GM23338 (cell line): Measurements from ENCODE around the gene PANK3. TPM values are rescaled to one million over a fixed set of nuclear protein-coding genes. Genes with fewer than 3 reads are reported as not detected.
A peak's percentile ranks its signal among the peaks of the same experiment; 100 is the strongest.

Experiments
- ATAC-seq: fragments of 200-7000 bp; cut with Tn5 transposase; 3 replicates; pipeline ENCODE4 v1.9.1; 2020
- DNase-seq: peaks from one replicate; pipeline ENCODE4 v3.0.0-alpha.2; 2015; ENCODE audit warnings: low spot score
- H2AFZ ChIP-seq: fragments of 200-600 bp; sonication (generic); 2 replicates; pipeline ENCODE4 v1.8.0; 2016; ENCODE audit warnings: antibody characterized with exemption, mild to moderate bottlenecking, moderate library complexity
- H3F3A ChIP-seq: fragments of 200-600 bp; sonication (generic); replicated peaks from 2 replicates; pipeline ENCODE4 v1.8.0; 2017; ENCODE audit warnings: antibody characterized with exemption, mixed run types, low read depth
- H3K27ac ChIP-seq: fragments of 200-600 bp; sonication (generic); 2 replicates; pipeline ENCODE4 v1.6.1; 2016; ENCODE audit warnings: low read depth
- H3K27me3 ChIP-seq: fragments of 200-600 bp; sonication (generic); 2 replicates; pipeline ENCODE4 v1.8.0; 2016; ENCODE audit warnings: mild to moderate bottlenecking, mixed run types, moderate library complexity; ENCODE audit not compliant: insufficient read depth
- H3K36me3 ChIP-seq: fragments of 200-600 bp; sonication (generic); 2 replicates; pipeline ENCODE4 v1.8.0; 2016; ENCODE audit warnings: mild to moderate bottlenecking; ENCODE audit not compliant: insufficient read depth
- H3K4me1 ChIP-seq: fragments of 200-600 bp; sonication (generic); 2 replicates; pipeline ENCODE4 v1.8.0; 2016; ENCODE audit warnings: mild to moderate bottlenecking, moderate library complexity; ENCODE audit not compliant: insufficient read depth
- H3K4me2 ChIP-seq: fragments of 200-600 bp; sonication (generic); 2 replicates; pipeline ENCODE4 v1.7.1; 2017; ENCODE audit warnings: mixed run types
- H3K4me3 ChIP-seq: fragments of 200-600 bp; sonication (generic); 2 replicates; pipeline ENCODE4 v1.6.1; 2016; ENCODE audit warnings: mixed run types
- H3K79me2 ChIP-seq: fragments of 200-600 bp; sonication (generic); replicated peaks from 2 replicates; pipeline ENCODE4 v1.8.0; 2017; ENCODE audit warnings: mild to moderate bottlenecking; ENCODE audit not compliant: insufficient read depth
- H3K9me2 ChIP-seq: fragments of 200-600 bp; sonication (generic); 2 replicates; pipeline ENCODE4 v1.8.0; 2017; ENCODE audit not compliant: insufficient read depth
- H4K20me1 ChIP-seq: fragments of 200-600 bp; sonication (generic); replicated peaks from 2 replicates; pipeline ENCODE4 v1.8.0; 2017; ENCODE audit warnings: mild to moderate bottlenecking; ENCODE audit not compliant: insufficient read depth
- H3K27ac Mint-ChIP-seq: 2 replicates; pipeline ENCODE4 v1.8.0; 2020; ENCODE audit warnings: inconsistent platforms, mild to moderate bottlenecking, moderate library complexity, mixed read lengths
- H3K27me3 Mint-ChIP-seq: 3 replicates; pipeline ENCODE4 v1.8.0; 2022; ENCODE audit warnings: low read depth, mild to moderate bottlenecking, moderate library complexity, mixed read lengths, inconsistent platforms; ENCODE audit not compliant: insufficient read depth, poor library complexity
- H3K36me3 Mint-ChIP-seq: 3 replicates; pipeline ENCODE4 v1.8.0; 2021; ENCODE audit warnings: low read depth, mild to moderate bottlenecking, inconsistent platforms, moderate library complexity, mixed read lengths
- H3K4me1 Mint-ChIP-seq: 3 replicates; pipeline ENCODE4 v1.8.0; 2020; ENCODE audit warnings: mild to moderate bottlenecking, inconsistent platforms, mixed read lengths
- H3K4me3 Mint-ChIP-seq: 3 replicates; pipeline ENCODE4 v1.8.0; 2021; ENCODE audit warnings: moderate library complexity, mild to moderate bottlenecking, inconsistent platforms, mixed read lengths
- H3K9me3 Mint-ChIP-seq: 3 replicates; pipeline ENCODE4 v1.8.0; 2020; ENCODE audit warnings: moderate library complexity, mild to moderate bottlenecking, inconsistent platforms, mixed read lengths
- CTCF ChIP-seq, 2 experiments: fragments of 200-600 bp in 1 of 2; sonication (generic) in 1 of 2; conservative IDR thresholded peaks; 2 replicates each; pipeline versions ENCODE4 v1.5.1 to v1.6.1; 2016 to 2017; ENCODE audit warnings: antibody characterized with exemption in 2 of 2, low read depth in 2 of 2, mild to moderate bottlenecking in 2 of 2, moderate library complexity in 1 of 2
- POLR2AphosphoS5 ChIP-seq: IDR thresholded peaks from 2 replicates; pipeline ENCODE4 v1.6.1; 2016; ENCODE audit warnings: antibody characterized with exemption, low read depth
- STAT1 ChIP-seq: IDR thresholded peaks from one replicate; pipeline ENCODE4 v1.6.1; 2016; ENCODE audit warnings: antibody characterized with exemption; ENCODE audit not compliant: unreplicated experiment
- ZNF114 ChIP-seq: fragments of 250-450 bp; sonication (Bioruptor Pico); IDR thresholded peaks from 2 replicates; pipeline ENCODE4 v1.5.0; 2020; ENCODE audit warnings: mild to moderate bottlenecking, moderate library complexity
- long read RNA-seq: library from polyadenylated mRNA; unstranded; transcript quantifications from one replicate; pipeline ENCODE4 v2.0.0, GENCODE V29; 2020; ENCODE audit not compliant: unreplicated experiment
- polyA plus RNA-seq: library from polyadenylated mRNA; unstranded; fragments of >200 nt; fragmentation: Nextera tagmentation; extraction: Ambion mirVana; gene quantifications from 2 replicates; pipeline ENCODE4 v1.2.1, GENCODE V29; 2016
- total RNA-seq: library from RNA; depleted of rRNA; stranded (reverse); fragments of >200 nt; shearing (Covaris generic); gene quantifications from 2 replicates; pipeline ENCODE4 v1.2.3, GENCODE V29; 2014; rRNA removed
- TF ChIP-seq, protein P1 (sequence below): IDR thresholded peaks from 2 replicates; pipeline ENCODE4 v1.6.1; 2016; ENCODE audit warnings: antibody characterized with exemption

The PANK3 gene
- total RNA-seq (91.6 and 101 TPM in 2 replicates), polyA plus RNA-seq (14.0 and 17.0 TPM in 2 replicates)
- long read RNA-seq, result 0 reads

- H3K27me3 ChIP-seq, result no peaks in the 10 kb centered on the region
- TF ChIP-seq CTCF (conservative IDR thresholded peaks at IDR 0.05; ENCODE audit: low read depth in 2 of 2), result 0 out of 4 replicates have a peak, but pooled peaks of 1 of the 2 experiments have one; percentile 0
- TF ChIP-seq POLR2AphosphoS5, result no peak
- peaks cover 8% of the 10 kb centered on the region for H3K9me2 ChIP-seq
- H4K20me1 ChIP-seq, result peaks cover 39% of the 10 kb centered on the region
- peak within 1 kb of the TSS; percentile 74; the same call in 1 of the 2 replicates for H2AFZ ChIP-seq
- H3F3A ChIP-seq, result no peaks in the 10 kb centered on the region
- peaks cover 4% of the 10 kb centered on the region for H3K27me3 Mint-ChIP-seq
- no peaks in the 10 kb centered on the region; the same call in 1 of the 2 replicates for H3K36me3 ChIP-seq
- peak within 1 kb of the TSS; percentile 93 for H3K4me3 ChIP-seq
- peak; percentile 70 for ATAC-seq
- H3K4me1 ChIP-seq, result peaks cover 37% of the 10 kb centered on the region
- H3K79me2 ChIP-seq, result peaks cover 52% of the 10 kb centered on the region
- peaks cover 37% of the 10 kb centered on the region; the same call in 2 of the 3 replicates for H3K4me1 Mint-ChIP-seq
- H3K4me2 ChIP-seq, result peak within 1 kb of the TSS; percentile 88
- peaks cover 3% of the 10 kb centered on the region; the same call in 1 of the 3 replicates for H3K9me3 Mint-ChIP-seq
- H3K27ac ChIP-seq, result peak within 1 kb of the TSS; percentile 90
- peak within 1 kb of the TSS; percentile 97 for H3K4me3 Mint-ChIP-seq
- H3K36me3 Mint-ChIP-seq, result peaks cover 24% of the 10 kb centered on the region; the same call in 2 of the 3 replicates
- H3K27ac Mint-ChIP-seq, result peak within 1 kb of the TSS; percentile 99
- peak; percentile 72 for DNase-seq
Observed at GRCh38 chr5:168578538-168579487, at the start of gene PANK3. Gene PANK3 (minus strand): TSS chr5:168579368. CDS start chr5:168579283, 85 bp downstream.

DNA sequence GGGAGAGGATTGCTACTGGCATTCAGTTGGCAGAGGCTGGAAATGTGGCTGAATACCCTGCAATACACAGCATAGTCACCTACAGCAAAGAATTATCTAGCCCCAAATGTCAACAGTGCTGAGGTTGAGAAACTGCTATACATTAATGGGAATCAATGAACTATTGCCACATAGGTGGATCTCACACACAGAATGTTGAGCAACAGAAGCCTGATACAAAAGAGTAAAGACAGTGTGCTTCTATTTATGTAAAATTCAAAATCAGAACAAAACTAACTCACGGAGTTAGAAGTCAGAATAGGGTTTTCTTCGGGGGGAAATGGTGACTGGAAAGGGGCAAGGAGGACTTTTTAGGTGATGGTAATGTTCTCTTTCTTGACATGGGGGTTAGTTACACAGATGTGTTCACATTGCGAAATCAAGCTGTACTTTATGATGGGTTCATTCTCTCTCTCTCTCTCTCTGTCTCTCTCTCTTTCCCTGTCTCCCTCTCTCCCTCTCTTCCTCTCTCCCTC, 45.7 kb upstream of the PANK3 start:
- Mint-ChIP-seq H3K27me3 (no peaks in the 10 kb centered on the region), H3K9me3 (peaks cover 9% of the 10 kb centered on the region), H3K4me3 (no peak overlapping the region), H3K27ac (no peak overlapping the region), H3K4me1 (no peaks in the 10 kb centered on the region; the same call in 2 of the 3 replicates), H3K36me3 (peaks cover 6% of the 10 kb centered on the region)
- Histone ChIP-seq H4K20me1 (no peaks in the 10 kb centered on the region), H3K27ac (no peak overlapping the region), H3K4me1 (no peaks in the 10 kb centered on the region), H3K9me2 (no peaks in the 10 kb centered on the region), H3K27me3 (no peaks in the 10 kb centered on the region), H3K79me2 (no peaks in the 10 kb centered on the region), H3F3A (no peaks in the 10 kb centered on the region), H3K4me3 (no peak overlapping the region), H3K4me2 (no peak overlapping the region), H2AFZ (no peak overlapping the region), H3K36me3 (no peaks in the 10 kb centered on the region)
- DNase-seq, result no peak
- TF ChIP-seq ZNF114 (CRISPR knock-in tag) (no peak), STAT1 (no peak)
- TF ChIP-seq, protein P1, sequence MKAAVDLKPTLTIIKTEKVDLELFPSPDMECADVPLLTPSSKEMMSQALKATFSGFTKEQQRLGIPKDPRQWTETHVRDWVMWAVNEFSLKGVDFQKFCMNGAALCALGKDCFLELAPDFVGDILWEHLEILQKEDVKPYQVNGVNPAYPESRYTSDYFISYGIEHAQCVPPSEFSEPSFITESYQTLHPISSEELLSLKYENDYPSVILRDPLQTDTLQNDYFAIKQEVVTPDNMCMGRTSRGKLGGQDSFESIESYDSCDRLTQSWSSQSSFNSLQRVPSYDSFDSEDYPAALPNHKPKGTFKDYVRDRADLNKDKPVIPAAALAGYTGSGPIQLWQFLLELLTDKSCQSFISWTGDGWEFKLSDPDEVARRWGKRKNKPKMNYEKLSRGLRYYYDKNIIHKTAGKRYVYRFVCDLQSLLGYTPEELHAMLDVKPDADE, result no peak
- ATAC-seq, result no peak
